NCI-H82 treated with DMSO at 0.1 percent for 48 hours (cell line): ENCODE data around the gene KIAA2012.
A peak's percentile ranks its signal among the peaks of the same experiment; 100 is the strongest.

ENCODE experiments used
- DNase-seq: peaks from one replicate; lab custom pipeline; 2025; ENCODE audit not compliant: unreplicated experiment; lab: John Stamatoyannopoulos, UW

The KIAA2012 gene

GRCh38 chr2:202148515-202149154 lies 75.6 kb downstream of the KIAA2012 start:
- no peak for DNase-seq

- DNase-seq, result no peak
Observed at GRCh38 chr2:202149155-202149762, 76.2 kb downstream of the KIAA2012 start.

- peak; percentile 78 for DNase-seq
Observed at GRCh38 chr2:202149936-202150335, 76.9 kb downstream of the KIAA2012 start.

GRCh38 chr2:202152104-202152715 lies 79.2 kb downstream of the KIAA2012 start:
- DNase-seq, result no peak

GRCh38 chr2:202154613-202155012 lies 81.6 kb downstream of the KIAA2012 start:
- DNase-seq, result no peak

- no peak for DNase-seq
Observed at GRCh38 chr2:202157211-202157990, 84.3 kb downstream of the KIAA2012 start.

- DNase-seq, result no peak
Observed at GRCh38 chr2:202158796-202159195, 85.7 kb downstream of the KIAA2012 start.

GRCh38 chr2:202161151-202161835 lies 88.2 kb downstream of the KIAA2012 start:
- no peak for DNase-seq

- peak; percentile 79 for DNase-seq
Observed at GRCh38 chr2:202164411-202164810, 91.4 kb downstream of the KIAA2012 start.

GRCh38 chr2:202165208-202165607 lies 92.2 kb downstream of the KIAA2012 start:
- DNase-seq, result no peak

- peak; percentile 25 for DNase-seq
Observed at GRCh38 chr2:202165945-202166344, 92.9 kb downstream of the KIAA2012 start.

GRCh38 chr2:202169131-202169530 lies 96.1 kb downstream of the KIAA2012 start:
- DNase-seq, result no peak

GRCh38 chr2:202169832-202170424 lies 96.9 kb downstream of the KIAA2012 start:
- DNase-seq, result no peak

- DNase-seq, result no peak
Observed at GRCh38 chr2:202171241-202171825, 98.3 kb downstream of the KIAA2012 start.

- no peak for DNase-seq
Observed at GRCh38 chr2:202172439-202173211, 99.6 kb downstream of the KIAA2012 start.

GRCh38 chr2:202178346-202178958 lies 105.4 kb downstream of the KIAA2012 start:
- peak; percentile 63 for DNase-seq

GRCh38 chr2:202184557-202184956 lies 111.5 kb downstream of the KIAA2012 start:
- no peak for DNase-seq

- DNase-seq, result peak; percentile 92
Observed at GRCh38 chr2:202185156-202185555, 112.1 kb downstream of the KIAA2012 start.

- DNase-seq, result no peak
Observed at GRCh38 chr2:202186641-202187202, 113.7 kb downstream of the KIAA2012 start.
